Smooth muscle cell of the brain vasculature (primary cell): Measurements from ENCODE around the gene TMEM138.

Experiments
- DNase-seq: peaks from one replicate; pipeline ENCODE4 v3.0.0-alpha.2; 2012; ENCODE audit warnings: low read depth, low spot score

TMEM138 gene

GRCh38 chr11:61361741-61362541 is at the start of gene TMEM138, which contains the start of gene CYB561A3:
Gene TMEM138 (plus strand): TSS chr11:61362374. CDS start chr11:61364391, 2,017 bp downstream.
Gene CYB561A3 (minus strand): TSS chr11:61361882. CDS start chr11:61356713, 5,169 bp downstream.
- DNase-seq = peak; percentile 81

- no peak for DNase-seq
These were observed 46.9 kb upstream of the TMEM138 start for GRCh38 chr11:61315260-61315659.

- no peak for DNase-seq
These were observed 36.3 kb upstream of the TMEM138 start for GRCh38 chr11:61325649-61326414.

- DNase-seq = no peak
These were observed 34.5 kb upstream of the TMEM138 start for GRCh38 chr11:61327669-61328071.

- no peak for DNase-seq
These were observed 33.8 kb upstream of the TMEM138 start for GRCh38 chr11:61328351-61328750.

- no peak for DNase-seq
These were observed 32.3 kb upstream of the TMEM138 start for GRCh38 chr11:61329871-61330270.

- DNase-seq = no peak
These were observed 30.5 kb upstream of the TMEM138 start for GRCh38 chr11:61331651-61332050.

GRCh38 chr11:61332281-61332796 is 29.8 kb upstream of the TMEM138 start:
- DNase-seq = no peak

- DNase-seq = peak; percentile 77
These were observed 29.2 kb upstream of the TMEM138 start, which contains the start of the genes DDB1 and TKFC for GRCh38 chr11:61332797-61333549. Gene DDB1 (minus strand): TSS chr11:61333105. CDS start chr11:61332968, 137 bp downstream. Gene TKFC (plus strand): TSS chr11:61333228. CDS start chr11:61334729, 1,501 bp downstream.

GRCh38 chr11:61333550-61334433 is 28.4 kb upstream of the TMEM138 start:
- DNase-seq = no peak

- no peak for DNase-seq
These were observed 27.5 kb upstream of the TMEM138 start for GRCh38 chr11:61334434-61335354.

GRCh38 chr11:61335355-61335710 is 26.8 kb upstream of the TMEM138 start:
- DNase-seq = no peak

- peak; percentile 58 for DNase-seq
These were observed 25.8 kb upstream of the TMEM138 start for GRCh38 chr11:61336171-61336935.

- no peak for DNase-seq
These were observed 24.3 kb upstream of the TMEM138 start for GRCh38 chr11:61337706-61338470.

- no peak for DNase-seq
These were observed 23.2 kb upstream of the TMEM138 start for GRCh38 chr11:61338783-61339489.

- no peak for DNase-seq
These were observed 22.7 kb upstream of the TMEM138 start for GRCh38 chr11:61339490-61339878.

GRCh38 chr11:61340979-61341378 is 21.2 kb upstream of the TMEM138 start:
- DNase-seq = no peak
